Activated CD8-positive, alpha-beta memory T cell treated with anti-CD3 and anti-CD28 coated beads for 48 hours (primary cell): ENCODE measurements around the gene KRT76.

ENCODE experiments used
- DNase-seq, 3 experiments: peaks; one replicate each; pipeline ENCODE4 v3.0.0-alpha.2; 2020; ENCODE audit warnings: low read depth in 2 of 3, low spot score in 2 of 3

The KRT76 gene

GRCh38 chr12:52735816-52736632 is 41.1 kb downstream of the KRT76 start:
- no peak for DNase-seq

DNA sequence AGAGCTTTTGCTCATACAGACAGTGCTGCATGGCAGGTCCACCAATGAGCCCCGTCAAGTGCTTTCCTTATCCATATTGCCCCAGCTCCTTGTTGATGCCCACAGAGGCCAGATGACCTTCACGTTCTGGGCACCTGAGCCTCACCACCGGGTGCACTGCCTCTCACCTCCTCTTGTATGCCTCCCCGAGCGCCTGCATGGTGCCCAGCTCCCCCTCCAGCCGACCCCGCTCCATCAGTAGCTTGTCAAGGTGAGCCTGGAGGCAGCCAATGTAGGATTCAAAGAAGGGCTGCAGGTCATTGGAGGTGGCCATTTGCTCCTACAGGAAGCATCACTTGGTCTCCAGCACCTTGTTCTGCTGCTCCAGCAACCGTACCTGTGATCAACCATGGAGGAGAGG is 42.0 kb downstream of the KRT76 start:
- no peak for DNase-seq

DNA sequence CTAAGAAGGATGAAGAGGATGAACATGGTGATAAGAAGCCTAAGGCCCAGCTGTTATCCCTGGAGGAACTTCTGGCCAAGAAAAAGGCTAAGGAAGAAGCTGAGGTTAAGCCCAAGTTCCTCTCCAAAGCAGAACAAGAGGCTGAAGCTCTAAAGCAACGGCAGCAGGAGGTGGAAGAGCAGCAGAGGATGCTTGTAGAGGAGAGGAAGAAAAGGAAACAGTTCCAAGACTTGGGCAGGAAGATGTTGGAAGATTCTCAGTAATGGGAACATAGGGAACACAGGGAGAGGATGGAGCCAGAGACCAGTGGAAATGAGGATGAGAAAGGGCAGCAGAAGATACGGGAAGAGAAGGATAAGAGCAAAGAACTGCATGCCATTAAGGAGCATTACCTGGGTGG is 46.4 kb downstream of the KRT76 start:
- DNase-seq: no peak

- DNase-seq: no peak
These were observed 46.8 kb downstream of the KRT76 start for GRCh38 chr12:52730383-52730782.

- DNase-seq: no peak
These were observed 48.0 kb downstream of the KRT76 start for GRCh38 chr12:52729147-52729546.

- no peak for DNase-seq
These were observed 48.8 kb downstream of the KRT76 start for GRCh38 chr12:52728374-52728773.

- no peak for DNase-seq
These were observed 50.1 kb downstream of the KRT76 start for GRCh38 chr12:52727037-52727436.

- DNase-seq: no peak
These were observed 50.7 kb downstream of the KRT76 start for GRCh38 chr12:52726451-52726850.

DNA sequence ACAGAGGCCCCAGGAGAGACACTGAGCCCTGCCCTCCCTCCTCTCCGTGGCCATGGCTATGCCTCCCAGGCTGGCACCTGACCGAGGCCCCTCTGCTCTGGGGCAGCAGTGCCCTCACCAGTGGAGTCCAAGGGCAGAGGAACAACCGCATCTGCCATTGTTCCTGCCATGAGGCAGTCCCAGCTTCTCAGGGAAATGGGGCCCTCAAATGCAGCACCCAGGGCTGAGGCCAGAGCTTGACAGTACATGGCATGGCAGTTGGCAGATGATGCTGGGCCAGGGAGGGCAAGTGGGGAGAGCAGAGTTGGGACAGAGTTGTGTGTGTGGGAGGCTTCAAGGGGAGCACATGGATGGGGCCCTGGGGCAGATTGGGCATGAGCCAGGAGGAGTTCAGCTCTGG is 52.8 kb downstream of the KRT76 start:
- DNase-seq: no peak

DNA sequence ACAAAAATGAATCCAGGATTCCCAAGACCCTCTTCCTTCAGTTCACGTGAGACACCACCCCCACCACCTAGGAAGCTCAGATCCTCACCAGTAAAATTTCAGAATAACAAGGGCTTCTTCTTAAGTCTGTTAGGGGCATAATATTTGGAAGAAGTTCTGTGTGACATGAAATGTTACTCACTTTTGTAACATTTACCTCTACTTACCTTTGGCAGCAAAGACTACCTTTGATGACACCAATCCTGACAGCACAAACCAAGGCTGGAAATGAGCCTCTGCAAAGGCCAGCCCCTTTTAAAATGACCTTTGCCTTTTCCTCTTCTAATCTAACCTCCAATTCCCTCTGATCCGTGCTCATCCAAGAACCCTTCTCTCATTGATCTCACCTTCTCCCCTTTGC is 54.5 kb downstream of the KRT76 start:
- no peak for DNase-seq

GRCh38 chr12:52721838-52722470 is 55.2 kb downstream of the KRT76 start:
- no peak for DNase-seq

GRCh38 chr12:52720365-52720886 is 56.7 kb downstream of the KRT76 start:
- DNase-seq: no peak
